Right kidney (tissue), 1 donor: ENCODE measurements around the gene CDKN2B.
A peak's percentile ranks its signal among the peaks of the same experiment; 100 is the strongest.

Source experiments
- DNase-seq: peaks from one replicate; pipeline ENCODE4 v3.0.0-alpha.2; 2016

Gene CDKN2B

GRCh38 chr9:21993893-21994555, 15.1 kb downstream of the CDKN2B start, which contains the start of gene CDKN2A:
Gene CDKN2A, minus strand, starts transcription at chr9:21994392.
- peak; percentile 58 for DNase-seq

- no peak for DNase-seq
These were observed 16.1 kb downstream of the CDKN2B start for GRCh38 chr9:21993007-21993406.

GRCh38 chr9:21991072-21991959, 17.8 kb downstream of the CDKN2B start:
- DNase-seq, result no peak

GRCh38 chr9:21989440-21990189, 19.5 kb downstream of the CDKN2B start:
- no peak for DNase-seq

GRCh38 chr9:21988056-21988990, 20.8 kb downstream of the CDKN2B start:
- DNase-seq, result no peak

- no peak for DNase-seq
These were observed 23.0 kb downstream of the CDKN2B start for GRCh38 chr9:21985964-21986667.

- DNase-seq, result no peak
These were observed 25.0 kb downstream of the CDKN2B start for GRCh38 chr9:21984101-21984500.

GRCh38 chr9:21983561-21983935, 25.6 kb downstream of the CDKN2B start:
- no peak for DNase-seq

- DNase-seq, result no peak
These were observed 26.1 kb downstream of the CDKN2B start for GRCh38 chr9:21982861-21983560.

- no peak for DNase-seq
These were observed 26.7 kb downstream of the CDKN2B start for GRCh38 chr9:21982391-21982790.

DNA sequence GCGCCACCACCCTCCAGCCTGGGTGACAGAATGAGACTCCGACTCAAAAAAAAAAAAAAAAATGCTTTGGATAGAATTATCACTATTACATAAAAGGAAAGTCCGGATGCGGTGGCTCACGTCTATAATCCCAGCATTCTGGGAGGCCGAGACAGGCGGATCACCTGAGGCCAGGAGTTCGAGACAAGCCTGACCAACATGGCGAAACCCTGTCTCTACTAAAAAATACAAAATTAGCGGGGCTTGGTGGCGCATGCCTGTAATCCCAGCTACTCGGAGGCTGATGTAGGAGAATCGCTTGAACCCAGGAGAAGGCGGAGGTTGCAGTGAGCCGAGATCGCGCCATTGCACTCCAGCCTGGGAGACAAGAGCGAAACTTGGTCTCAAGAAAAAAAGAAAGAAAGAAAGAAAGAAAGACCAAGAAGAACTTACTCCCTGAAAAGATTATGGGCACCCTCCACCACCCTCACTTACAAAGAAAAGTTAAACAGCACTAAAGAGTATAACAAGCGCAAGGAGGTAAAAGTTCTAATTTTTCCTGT, 32.7 kb downstream of the CDKN2B start:
- DNase-seq, result no peak

GRCh38 chr9:21974722-21975409, 34.2 kb downstream of the CDKN2B start:
- DNase-seq, result peak; percentile 69

DNA sequence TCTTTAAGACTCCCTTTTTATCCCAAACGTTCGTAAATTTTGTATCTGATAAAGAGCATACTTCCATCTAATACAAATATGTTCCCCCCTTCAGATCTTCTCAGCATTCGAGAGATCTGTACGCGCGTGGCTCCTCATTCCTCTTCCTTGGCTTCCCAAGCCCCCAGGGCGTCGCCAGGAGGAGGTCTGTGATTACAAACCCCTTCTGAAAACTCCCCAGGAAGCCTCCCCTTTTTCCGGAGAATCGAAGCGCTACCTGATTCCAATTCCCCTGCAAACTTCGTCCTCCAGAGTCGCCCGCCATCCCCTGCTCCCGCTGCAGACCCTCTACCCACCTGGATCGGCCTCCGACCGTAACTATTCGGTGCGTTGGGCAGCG, 34.8 kb downstream of the CDKN2B start:
- DNase-seq, result peak; percentile 63

- no peak for DNase-seq
These were observed 36.7 kb downstream of the CDKN2B start for GRCh38 chr9:21972361-21972760.

GRCh38 chr9:21970800-21971640, 38.1 kb downstream of the CDKN2B start:
- DNase-seq, result peak; percentile 56

- DNase-seq, result no peak
These were observed 38.9 kb downstream of the CDKN2B start for GRCh38 chr9:21969951-21970799.
